HAP-1 (cell line): ENCODE results near the gene EFNB1.

ENCODE experiments used
- DNase-seq, 2 experiments: peaks; one replicate each; pipeline ENCODE4 v3.0.0-alpha.2; 2016 to 2020; ENCODE audit warnings: low spot score in 2 of 2
- H3K27me3 ChIP-seq: fragments of 250-450 bp; sonication (Bioruptor Pico); 2 replicates; pipeline ENCODE4 v1.5.1; 2020; ENCODE audit warnings: low read depth, mild to moderate bottlenecking, moderate library complexity
- H3K36me3 ChIP-seq: fragments of 250-450 bp; sonication (Bioruptor Pico); replicated peaks from 2 replicates; pipeline ENCODE4 v1.5.1; 2020; ENCODE audit warnings: mild to moderate bottlenecking
- H3K4me1 ChIP-seq: fragments of 250-450 bp; sonication (Bioruptor Pico); 2 replicates; pipeline ENCODE4 v1.5.1; 2020; ENCODE audit warnings: mild to moderate bottlenecking
- H3K4me3 ChIP-seq: fragments of 250-450 bp; sonication (Bioruptor Pico); 2 replicates; pipeline ENCODE4 v1.5.1; 2020; ENCODE audit warnings: mild to moderate bottlenecking, moderate library complexity
- H3K9me3 ChIP-seq: fragments of 250-450 bp; sonication (Bioruptor Pico); 2 replicates; pipeline ENCODE4 v1.5.1; 2020; ENCODE audit warnings: mild to moderate bottlenecking, moderate library complexity
- in situ Hi-C: fragments of 300-500 bp; cut with MboI; formaldehyde crosslinking; loops from 3 replicates; pipeline ENCODE4 v1.14.3; 2020; ENCODE audit warnings: low sequenced_read_pairs, inconsistent platforms, mixed read lengths

The EFNB1 gene

GRCh38 chrX:68868902-68869800 is 40.3 kb downstream of the EFNB1 start:
- Histone ChIP-seq H3K36me3 (no peaks in the 10 kb centered on the region), H3K4me1 (no peaks in the 10 kb centered on the region), H3K27me3 (no peaks in the 10 kb centered on the region), H3K4me3 (no peak overlapping the region), H3K9me3 (no peaks in the 10 kb centered on the region)
- in situ Hi-C loops, result no loop called here
- DNase-seq, result no peak

DNA sequence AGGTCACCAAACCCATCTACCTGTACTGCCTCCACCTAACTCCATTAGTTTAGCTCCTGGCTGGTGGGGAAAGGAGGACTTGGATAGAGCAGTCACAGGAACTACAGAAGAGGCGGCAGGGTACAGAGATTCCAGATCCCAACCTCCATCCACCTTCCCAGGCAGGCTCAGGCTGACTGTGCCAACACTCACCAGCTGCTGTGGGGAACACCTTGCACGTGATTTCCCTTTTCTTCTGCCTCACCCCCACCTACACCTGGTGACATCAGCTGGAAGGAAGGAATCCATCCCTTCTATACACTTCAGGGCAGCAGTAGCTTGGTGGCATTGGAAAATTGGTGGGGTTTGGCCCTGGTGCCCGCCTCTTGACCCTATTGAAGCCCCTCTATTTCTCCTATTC is 41.5 kb downstream of the EFNB1 start:
- Histone ChIP-seq H3K4me1 (no peaks in the 10 kb centered on the region), H3K36me3 (no peaks in the 10 kb centered on the region), H3K9me3 (no peaks in the 10 kb centered on the region), H3K4me3 (no peak overlapping the region), H3K27me3 (no peaks in the 10 kb centered on the region)
- no peak for DNase-seq
- in situ Hi-C loops, result no loop called here

DNA sequence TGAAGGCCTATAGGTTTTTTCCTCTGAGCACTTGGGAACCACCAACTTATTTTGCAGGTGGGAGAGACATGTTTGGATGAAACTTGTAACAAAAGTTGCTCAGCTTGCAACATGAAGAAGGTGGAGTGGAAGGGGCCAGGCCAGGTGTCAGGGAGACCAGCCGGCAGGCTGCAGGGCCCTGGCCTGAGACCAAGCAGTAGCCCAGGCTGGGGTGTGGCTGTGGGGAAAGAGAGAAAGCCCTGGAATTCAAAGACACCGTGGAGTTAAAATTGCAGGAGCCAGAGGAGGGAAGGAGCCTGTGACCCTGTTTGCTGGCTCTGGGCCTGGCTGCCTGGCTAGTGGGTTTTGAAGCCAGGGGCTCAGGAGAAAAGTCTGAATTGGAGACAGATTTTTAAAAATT is 43.4 kb downstream of the EFNB1 start:
- Histone ChIP-seq H3K4me3 (no peak overlapping the region), H3K4me1 (no peaks in the 10 kb centered on the region), H3K36me3 (no peaks in the 10 kb centered on the region), H3K9me3 (no peaks in the 10 kb centered on the region), H3K27me3 (no peaks in the 10 kb centered on the region)
- no peak for DNase-seq
- in situ Hi-C loops, result no loop called here

GRCh38 chrX:68874076-68874475 is 45.3 kb downstream of the EFNB1 start:
- no peak for DNase-seq
- H3K9me3 ChIP-seq, result no peaks in the 10 kb centered on the region
- no peaks in the 10 kb centered on the region for H3K4me1 ChIP-seq
- in situ Hi-C loops, result no loop called here
- no peaks in the 10 kb centered on the region for H3K27me3 ChIP-seq
- H3K4me3 ChIP-seq, result no peak overlapping the region
- H3K36me3 ChIP-seq, result no peaks in the 10 kb centered on the region

DNA sequence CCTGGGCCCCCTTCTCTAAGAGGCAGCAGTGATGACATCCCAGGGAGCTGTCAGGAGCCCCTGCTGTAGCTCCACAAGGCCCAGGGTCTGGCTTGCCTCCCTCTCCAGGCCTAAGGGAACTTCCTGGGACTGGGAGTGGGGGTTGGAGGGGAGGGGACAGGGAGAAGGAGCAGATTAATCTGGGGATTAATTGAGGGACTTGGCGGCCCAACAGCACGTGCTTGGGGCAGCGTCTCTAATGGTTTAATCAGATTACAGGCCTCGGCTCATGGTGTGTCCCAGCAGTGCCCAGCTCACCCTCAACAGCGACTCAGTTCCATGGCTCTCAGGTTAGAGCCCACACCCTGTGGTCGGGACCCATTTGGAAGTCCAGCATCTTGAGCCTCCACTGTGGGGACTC is 47.9 kb downstream of the EFNB1 start:
- in situ Hi-C loops, result no loop called here
- Histone ChIP-seq H3K9me3 (no peaks in the 10 kb centered on the region), H3K36me3 (no peaks in the 10 kb centered on the region), H3K4me3 (no peak overlapping the region), H3K4me1 (no peaks in the 10 kb centered on the region), H3K27me3 (no peaks in the 10 kb centered on the region)
- DNase-seq, result no peak

DNA sequence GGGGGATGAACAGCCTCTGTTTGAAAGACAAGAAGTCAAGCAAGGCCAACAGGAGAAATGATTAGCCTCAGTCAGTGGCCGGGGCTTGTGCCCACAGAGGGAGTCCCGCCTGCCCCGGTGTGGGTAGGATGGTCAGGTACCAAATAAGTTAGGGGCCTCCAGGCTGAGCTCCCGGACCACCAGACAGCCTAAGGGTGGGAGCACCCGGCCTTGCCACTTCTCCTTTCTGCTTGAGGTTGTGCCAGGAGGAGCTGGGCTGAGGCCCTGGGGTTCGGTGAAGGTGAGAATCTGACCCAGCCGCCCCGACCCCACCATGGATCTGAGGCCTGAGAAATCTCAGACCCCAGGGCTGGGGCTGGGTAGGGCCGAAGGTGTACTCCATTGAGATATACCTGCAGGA is 48.8 kb downstream of the EFNB1 start:
- H3K9me3 ChIP-seq, result no peaks in the 10 kb centered on the region
- H3K4me1 ChIP-seq, result no peaks in the 10 kb centered on the region
- H3K36me3 ChIP-seq, result no peaks in the 10 kb centered on the region
- H3K4me3 ChIP-seq, result no peak overlapping the region
- in situ Hi-C loops, result no loop called here
- DNase-seq, result no peak
- no peaks in the 10 kb centered on the region for H3K27me3 ChIP-seq

DNA sequence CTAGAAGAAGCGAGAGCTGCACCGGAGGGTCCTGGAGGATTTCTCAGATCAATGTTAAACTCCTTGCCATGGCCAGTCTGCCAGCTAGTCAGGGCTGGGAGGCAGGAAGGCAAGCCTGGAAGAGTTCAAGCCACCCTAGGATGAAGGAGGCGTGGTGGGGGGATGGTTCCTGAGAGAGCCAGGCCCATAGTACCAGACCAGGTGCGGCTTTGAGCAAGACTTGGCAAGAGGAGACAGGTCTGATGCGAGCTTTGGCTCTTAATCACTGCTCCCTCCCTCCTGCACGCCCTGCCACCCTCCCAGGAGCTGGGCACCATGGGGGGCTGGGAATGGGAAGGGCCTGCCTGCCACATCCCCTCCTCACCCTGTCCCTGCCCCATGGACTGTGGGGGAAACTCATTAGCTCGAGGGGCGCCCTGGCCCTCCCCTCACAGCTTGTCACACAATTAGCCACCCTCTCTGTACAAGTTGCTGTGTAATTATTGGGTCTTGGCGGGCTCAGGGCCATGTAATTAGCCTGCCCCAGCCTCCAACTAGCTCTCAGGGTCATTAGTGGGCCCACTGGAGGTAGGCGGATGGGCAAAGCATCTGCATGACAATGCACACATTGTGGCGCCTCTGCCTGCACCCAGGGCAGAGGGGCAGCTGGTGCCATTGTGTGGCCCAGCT is 50.3 kb downstream of the EFNB1 start:
- Histone ChIP-seq H3K4me3 (no peak overlapping the region), H3K4me1 (no peaks in the 10 kb centered on the region), H3K9me3 (no peaks in the 10 kb centered on the region), H3K36me3 (no peaks in the 10 kb centered on the region), H3K27me3 (no peaks in the 10 kb centered on the region)
- DNase-seq, result no peak
- in situ Hi-C loops, result no loop called here

- Histone ChIP-seq H3K27me3 (0 out of 2 replicates have a peak, but pooled peaks cover under 1% of the 10 kb centered on the region), H3K4me1 (no peaks in the 10 kb centered on the region), H3K36me3 (no peaks in the 10 kb centered on the region), H3K4me3 (no peak overlapping the region), H3K9me3 (no peaks in the 10 kb centered on the region)
- in situ Hi-C loops, result no loop called here
- DNase-seq, result no peak
These were observed 52.2 kb downstream of the EFNB1 start for GRCh38 chrX:68880846-68881552.

- Histone ChIP-seq H3K27me3 (0 out of 2 replicates have a peak, but pooled peaks cover 3% of the 10 kb centered on the region), H3K36me3 (no peaks in the 10 kb centered on the region), H3K4me3 (no peak overlapping the region), H3K4me1 (no peaks in the 10 kb centered on the region), H3K9me3 (no peaks in the 10 kb centered on the region)
- in situ Hi-C loops, result no loop called here
- DNase-seq, result no peak
These were observed 53.1 kb downstream of the EFNB1 start for GRCh38 chrX:68881911-68882310.

- Histone ChIP-seq H3K36me3 (no peaks in the 10 kb centered on the region), H3K27me3 (peaks cover 6% of the 10 kb centered on the region), H3K9me3 (no peaks in the 10 kb centered on the region; the same call in 1 of the 2 replicates), H3K4me3 (no peak overlapping the region), H3K4me1 (no peaks in the 10 kb centered on the region)
- DNase-seq, result no peak
- in situ Hi-C loops, result no loop called here
These were observed 55.0 kb downstream of the EFNB1 start for GRCh38 chrX:68883800-68884199.

DNA sequence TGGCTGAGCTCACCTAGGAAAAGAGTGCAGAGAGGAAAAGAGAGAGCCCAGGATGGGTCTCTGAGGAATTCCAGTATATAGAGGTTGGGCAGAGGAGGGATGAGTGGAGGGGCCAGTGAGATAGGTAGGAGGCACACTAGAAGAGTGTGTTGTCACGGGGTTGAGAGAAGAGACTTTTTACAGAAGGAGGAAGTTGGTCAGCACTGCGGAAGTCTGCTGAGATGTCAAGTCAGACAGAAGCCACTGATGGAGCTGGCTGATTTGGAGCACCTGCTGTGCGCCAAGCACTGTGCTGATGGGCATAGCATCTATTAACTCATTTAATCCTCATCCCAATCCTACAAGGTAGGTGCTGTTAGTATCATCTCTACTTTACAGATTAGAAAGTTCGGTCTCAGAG is 60.4 kb downstream of the EFNB1 start:
- in situ Hi-C loops, result no loop called here
- Histone ChIP-seq H3K4me1 (peaks cover under 1% of the 10 kb centered on the region), H3K27me3 (peaks cover 13% of the 10 kb centered on the region), H3K4me3 (no peak overlapping the region), H3K36me3 (no peaks in the 10 kb centered on the region), H3K9me3 (no peaks in the 10 kb centered on the region; the same call in 1 of the 2 replicates)
- no peak for DNase-seq
